Adrenal gland (tissue), 12 donors: ENCODE data around the gene CSPG4. TPM values are rescaled to one million over a fixed set of nuclear protein-coding genes. Genes with fewer than 3 reads are reported as not detected.

Source experiments
- DNase-seq, 7 donors: peaks; one replicate each; pipeline ENCODE4 v3.0.0-alpha.2; 2019 to 2020
- H3K27ac ChIP-seq, 5 donors: fragments of 200-600 bp; sonication (generic) in 4 of 5; 1 replicate in 3 of 5; 2 replicates in 2 of 5; pipeline versions ENCODE4 v1.5.1 to v1.8.0; 2016 to 2020; ENCODE audit warnings: mild to moderate bottlenecking in 1 of 5
- H3K27me3 ChIP-seq: fragments of 200-600 bp; 2 replicates; pipeline ENCODE4 v1.8.0; 2021
- H3K36me3 ChIP-seq, 2 donors: fragments of 200-600 bp; replicated peaks in 1 of 2; 1 replicate in 1 of 2; 2 replicates in 1 of 2; pipeline versions ENCODE4 v1.5.1 to v1.8.0; 2018 to 2022
- H3K4me1 ChIP-seq, 2 donors: fragments of 200-600 bp; replicated peaks in 1 of 2; 1 replicate in 1 of 2; 2 replicates in 1 of 2; pipeline versions ENCODE4 v1.5.1 to v1.8.0; 2018 to 2021
- H3K4me3 ChIP-seq, 4 donors: fragments of 200-600 bp; sonication (generic) in 3 of 4; one replicate each; pipeline ENCODE4 v1.5.1; 2016 to 2018
- H3K9me3 ChIP-seq, 3 donors: fragments of 200-600 bp; sonication (generic) in 1 of 3; replicated peaks in 1 of 3; 1 replicate in 2 of 3; 2 replicates in 1 of 3; pipeline versions ENCODE4 v1.5.1 to v1.8.0; 2016 to 2021
- CTCF ChIP-seq, 6 experiments: fragments of 450-650 bp in 4 of 6; fragments of 200-600 bp in 2 of 6; sonication (generic) in 1 of 6; IDR thresholded peaks; 1 replicate in 5 of 6; 2 replicates in 1 of 6; pipeline versions ENCODE4 v1.5.1 to v1.8.0; 2016 to 2021; ENCODE audit warnings: antibody characterized with exemption in 6 of 6, mild to moderate bottlenecking in 2 of 6, moderate library complexity in 1 of 6
- POLR2A ChIP-seq, 2 donors: fragments of 450-650 bp; IDR thresholded peaks; one replicate each; pipeline ENCODE4 v1.6.1; 2017; ENCODE audit warnings: antibody characterized with exemption in 2 of 2, mild to moderate bottlenecking in 2 of 2, moderate library complexity in 1 of 2
- WGBS, 4 donors: extraction: QIAGEN DNeasy Blood & Tissue Kit in 2 of 4; methylation state at CpG; one replicate each; pipeline versions ENCODE4 v1.1.5 to v1.1.7; 2013 to 2017; 5-methylcytosine and 5-hydroxymethylcytosine counted together
- intact Hi-C, 2 donors: fragments of 100-400 bp; cut with DNase I; formaldehyde crosslinking; loops; one replicate each; pipeline versions ENCODE4 v1.14.1 to v1.15.0; 2022 to 2023
- polyA plus RNA-seq, 3 donors: library from polyadenylated mRNA; stranded (reverse); fragments of 200-250 nt in 2 of 3; fragments of 350-450 nt in 1 of 3; fragmentation: Illumina TruSeq in 1 of 3; extraction: RNeasy Lipid Tissue Mini Kit (QIAGEN cat#74804) in 1 of 3; gene quantifications; one replicate each; pipeline ENCODE4 v1.2.3, GENCODE V29; 2013 to 2014
- total RNA-seq, 9 donors: library from RNA; depleted of rRNA in 4 of 9; stranded (reverse); fragments of >200 nt in 4 of 9; fragments of 120-200 nt in 1 of 9; fragmentation: NEBNext Ultra II Directional in 1 of 9; extraction: Animal tissue kit (Norgen Biotek cat#: 25700) in 1 of 9; gene quantifications; one replicate each; pipeline versions ENCODE4 v1.1.0 to v1.2.4, GENCODE V29; 2013 to 2023
- donor health status: healthy with polysubstance abuse.
- donor health status: Bipolar disorder and iron deficiency.
- donor health status: DM: yes; HTN: yes; CAD: no.
- donor health status: DM: no; HTN: no; CAD: no.
- donor health status: DM: no; HTN: no; CAD: no.
- donor health status: DM: yes; HTN: yes; CAD: no.

The CSPG4 gene
- total and polyA plus RNA-seq, 12 donors, result 0.55 to 6.6 (median 2.8) TPM

- no peaks in the 10 kb centered on the region for H3K9me3 ChIP-seq
- no peak overlapping the region for H3K27ac ChIP-seq
- no peak for TF ChIP-seq CTCF (IDR thresholded peaks at IDR 0.05)
- no peak for TF ChIP-seq POLR2A (IDR thresholded peaks at IDR 0.05)
- no peaks in the 10 kb centered on the region for H3K27me3 ChIP-seq
- H3K4me1 ChIP-seq, result no peaks in the 10 kb centered on the region
- H3K36me3 ChIP-seq, result no peaks in the 10 kb centered on the region
- intact Hi-C loops, result loop anchor here in 1 of 2 donors (5.0 kb wide), 1 partner anchor 77 kb away; no protein-coding TSS in a partner anchor
- peak in 2 of 7 donors; percentile 7 for DNase-seq
- 88 to 95% (median 91%) methylated on average over 9 to 15 of the region's 15 CpGs for WGBS, 4 donors
- no peak overlapping the region for H3K4me3 ChIP-seq
Measured at GRCh38 chr15:75725006-75725718, 12.5 kb upstream of the CSPG4 start.

GRCh38 chr15:75723847-75724660 is 11.4 kb upstream of the CSPG4 start:
- Histone ChIP-seq H3K27me3 (no peaks in the 10 kb centered on the region), H3K4me3 (no peak overlapping the region), H3K36me3 (no peaks in the 10 kb centered on the region), H3K27ac (peak overlapping the region in 1 of 5 donors; percentile 47), H3K4me1 (no peaks in the 10 kb centered on the region), H3K9me3 (no peaks in the 10 kb centered on the region)
- TF ChIP-seq POLR2A (IDR thresholded peaks at IDR 0.05) (no peak), CTCF (IDR thresholded peaks at IDR 0.05) (no peak)
- intact Hi-C loops, result no loop called here
- peak; percentile 62 to 95 (median 75) for DNase-seq
- 37 to 46% (median 40%) methylated on average over 6 to 9 of the region's 9 CpGs for WGBS, 4 donors

GRCh38 chr15:75723171-75723846 is 10.7 kb upstream of the CSPG4 start:
- H3K4me1 ChIP-seq, result no peaks in the 10 kb centered on the region
- no peak overlapping the region for H3K27ac ChIP-seq
- intact Hi-C loops, result no loop called here

More at GRCh38 chr15:75723171-75723846, 10.7 kb upstream of the CSPG4 start:
- DNase-seq, result no peak
- Histone ChIP-seq H3K9me3 (no peaks in the 10 kb centered on the region), H3K4me3 (no peak overlapping the region), H3K27me3 (no peaks in the 10 kb centered on the region), H3K36me3 (no peaks in the 10 kb centered on the region)
- 60 to 88% (median 83%) methylated on average over 8 of the region's 8 CpGs for WGBS, 4 donors
- no peak for TF ChIP-seq CTCF (IDR thresholded peaks at IDR 0.05)
- no peak for TF ChIP-seq POLR2A (IDR thresholded peaks at IDR 0.05)
